ENCODE measurements around the gene SYF2. TPM values are rescaled to one million over a fixed set of nuclear protein-coding genes. Genes with fewer than 3 reads are reported as not detected.

Gene SYF2
- total RNA-seq, 4 donors from 2014 or later = 24.8 to 45.7 (median 30.9) TPM

DNA sequence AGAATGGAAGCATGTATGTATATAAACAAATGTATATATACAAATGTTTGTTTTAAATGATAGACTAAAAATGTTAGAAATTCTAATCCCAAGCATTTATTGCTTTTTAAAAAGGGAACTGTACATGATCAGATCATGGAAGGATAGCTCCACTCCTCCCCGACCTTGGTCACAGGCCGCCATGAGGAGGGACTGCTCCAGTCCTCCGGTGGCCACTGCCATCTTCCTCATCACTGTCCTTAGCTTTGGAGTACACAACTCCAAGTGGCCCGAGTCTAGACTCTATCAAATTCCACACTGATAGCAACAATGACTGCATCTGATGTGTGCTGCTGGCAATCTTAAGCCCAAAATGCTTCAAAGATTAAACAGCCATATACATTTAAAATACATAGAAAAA, 9.7 kb downstream of the SYF2 start:
- Histone ChIP-seq H3K4me3 (no peak overlapping the region), H3K4me1 (no peaks in the 10 kb centered on the region), H3K9me3 (no peaks in the 10 kb centered on the region), H3K27ac (no peak overlapping the region), H3K36me3 (peaks cover 0 to 71% (median 0%) of the 10 kb centered on the region in 3 donors), H3K27me3 (no peaks in the 10 kb centered on the region)
- DNase-seq = no peak
- TF ChIP-seq POLR2A (IDR thresholded peaks at IDR 0.05) = no peak
- TF ChIP-seq, protein P1, sequence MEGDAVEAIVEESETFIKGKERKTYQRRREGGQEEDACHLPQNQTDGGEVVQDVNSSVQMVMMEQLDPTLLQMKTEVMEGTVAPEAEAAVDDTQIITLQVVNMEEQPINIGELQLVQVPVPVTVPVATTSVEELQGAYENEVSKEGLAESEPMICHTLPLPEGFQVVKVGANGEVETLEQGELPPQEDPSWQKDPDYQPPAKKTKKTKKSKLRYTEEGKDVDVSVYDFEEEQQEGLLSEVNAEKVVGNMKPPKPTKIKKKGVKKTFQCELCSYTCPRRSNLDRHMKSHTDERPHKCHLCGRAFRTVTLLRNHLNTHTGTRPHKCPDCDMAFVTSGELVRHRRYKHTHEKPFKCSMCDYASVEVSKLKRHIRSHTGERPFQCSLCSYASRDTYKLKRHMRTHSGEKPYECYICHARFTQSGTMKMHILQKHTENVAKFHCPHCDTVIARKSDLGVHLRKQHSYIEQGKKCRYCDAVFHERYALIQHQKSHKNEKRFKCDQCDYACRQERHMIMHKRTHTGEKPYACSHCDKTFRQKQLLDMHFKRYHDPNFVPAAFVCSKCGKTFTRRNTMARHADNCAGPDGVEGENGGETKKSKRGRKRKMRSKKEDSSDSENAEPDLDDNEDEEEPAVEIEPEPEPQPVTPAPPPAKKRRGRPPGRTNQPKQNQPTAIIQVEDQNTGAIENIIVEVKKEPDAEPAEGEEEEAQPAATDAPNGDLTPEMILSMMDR (IDR thresholded peaks at IDR 0.05) = no peak

DNA sequence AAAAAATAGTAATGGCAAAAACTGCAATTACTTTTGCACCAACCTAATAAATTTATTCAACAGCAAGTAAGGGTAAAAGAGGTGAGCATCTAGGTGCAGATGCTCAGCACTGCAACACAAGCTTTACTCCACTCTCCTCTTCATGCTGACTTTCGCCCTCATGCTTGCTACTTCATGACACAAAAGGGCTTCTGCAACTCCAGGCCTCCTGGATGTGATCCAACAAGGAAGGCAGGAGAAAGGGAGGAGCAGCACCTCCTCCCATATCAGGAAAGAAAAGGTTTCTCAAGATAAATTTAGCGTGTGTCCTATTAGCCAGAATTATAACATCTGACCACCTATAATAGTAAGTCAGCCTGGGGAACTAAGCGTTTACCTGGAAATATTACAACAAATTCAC, 11.6 kb downstream of the SYF2 start:
- Histone ChIP-seq H3K27me3 (no peaks in the 10 kb centered on the region), H3K27ac (peak overlapping the region in 2 of 4 donors; percentile 16 to 60), H3K4me1 (no peaks in the 10 kb centered on the region), H3K36me3 (peaks cover 0 to 51% (median 0%) of the 10 kb centered on the region in 3 donors), H3K9me3 (no peaks in the 10 kb centered on the region), H3K4me3 (no peak overlapping the region)
- DNase-seq = peak in 1 of 3 donors; percentile 53
- TF ChIP-seq, protein P1 (IDR thresholded peaks at IDR 0.05) = no peak
- no peak for TF ChIP-seq POLR2A (IDR thresholded peaks at IDR 0.05)

DNA sequence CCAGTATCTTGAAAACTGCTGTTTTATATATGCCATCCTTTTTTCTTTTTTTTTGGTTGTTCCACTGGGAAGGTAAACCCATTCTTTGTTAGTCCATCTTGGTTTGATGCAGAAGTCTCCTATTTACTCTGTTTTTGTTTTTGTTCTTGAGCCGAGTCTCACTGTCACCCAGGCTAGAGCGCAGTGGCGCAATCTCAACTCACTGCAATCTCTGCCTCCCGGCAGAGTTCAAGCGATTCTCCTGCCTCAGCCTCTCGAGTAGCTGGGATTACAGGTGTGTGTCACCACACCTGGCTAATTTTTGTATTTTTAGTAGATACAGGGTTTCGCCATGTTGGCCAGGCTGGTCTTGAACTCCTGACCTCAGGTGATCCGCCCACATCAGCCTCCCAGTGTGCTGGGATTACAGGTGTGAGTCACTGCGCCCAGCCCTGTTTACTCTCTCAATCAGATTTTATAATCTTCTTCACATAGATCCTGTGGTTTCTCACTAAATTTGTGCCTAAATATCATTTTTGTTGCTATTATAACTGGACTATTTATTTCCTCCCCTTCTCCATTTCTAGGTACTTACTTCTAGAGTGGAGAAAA, 12.5 kb downstream of the SYF2 start:
- H3K4me3 ChIP-seq = no peak overlapping the region
- H3K36me3 ChIP-seq = peaks cover 0 to 42% (median 0%) of the 10 kb centered on the region in 3 donors
- H3K4me1 ChIP-seq = no peaks in the 10 kb centered on the region
- H3K9me3 ChIP-seq = no peaks in the 10 kb centered on the region
- no peak for TF ChIP-seq POLR2A (IDR thresholded peaks at IDR 0.05)
- TF ChIP-seq, protein P1 (IDR thresholded peaks at IDR 0.05) = no peak
- peak overlapping the region in 1 of 4 donors; percentile 18 for H3K27ac ChIP-seq
- H3K27me3 ChIP-seq = no peaks in the 10 kb centered on the region
- peak in 1 of 3 donors; percentile 45 for DNase-seq

DNA sequence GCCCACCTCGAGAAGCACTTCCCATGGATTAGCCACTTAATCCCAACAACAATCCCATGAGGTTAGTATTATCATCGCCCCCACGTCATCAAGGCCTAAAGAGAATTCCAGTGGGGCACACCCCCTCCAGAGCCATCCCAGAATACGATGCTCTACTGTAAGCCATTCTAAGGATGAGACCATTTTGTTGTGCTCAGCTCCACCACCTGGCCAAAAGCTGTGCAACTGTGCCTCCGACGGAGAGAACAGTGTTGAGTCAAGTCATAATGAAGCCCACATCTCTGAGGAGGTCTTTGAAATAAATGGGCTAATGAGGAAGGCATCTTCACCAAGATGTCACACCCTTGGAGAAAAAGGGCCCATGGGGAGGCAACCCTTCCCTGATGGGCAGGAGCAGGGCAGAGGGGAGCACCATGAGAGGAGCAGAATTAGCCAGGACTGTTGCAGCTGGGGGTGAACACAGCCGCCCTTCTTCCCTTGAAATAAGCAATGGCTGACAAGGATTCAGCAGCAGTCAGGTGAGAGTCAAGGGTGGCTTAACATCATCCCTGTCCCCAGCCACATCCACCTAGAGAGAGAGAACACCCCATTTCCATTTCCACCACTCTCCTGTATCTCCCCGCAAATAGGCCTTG, 14.6 kb downstream of the SYF2 start:
- H3K27ac ChIP-seq = no peak overlapping the region
- H3K27me3 ChIP-seq = no peaks in the 10 kb centered on the region
- H3K36me3 ChIP-seq = peaks cover 0 to 22% (median 0%) of the 10 kb centered on the region in 3 donors
- no peak overlapping the region for H3K4me3 ChIP-seq
- DNase-seq = peak in 1 of 3 donors; percentile 26
- TF ChIP-seq POLR2A (IDR thresholded peaks at IDR 0.05) = no peak
- TF ChIP-seq, protein P1 (IDR thresholded peaks at IDR 0.05) = no peak
- H3K4me1 ChIP-seq = no peaks in the 10 kb centered on the region
- H3K9me3 ChIP-seq = no peaks in the 10 kb centered on the region

DNA sequence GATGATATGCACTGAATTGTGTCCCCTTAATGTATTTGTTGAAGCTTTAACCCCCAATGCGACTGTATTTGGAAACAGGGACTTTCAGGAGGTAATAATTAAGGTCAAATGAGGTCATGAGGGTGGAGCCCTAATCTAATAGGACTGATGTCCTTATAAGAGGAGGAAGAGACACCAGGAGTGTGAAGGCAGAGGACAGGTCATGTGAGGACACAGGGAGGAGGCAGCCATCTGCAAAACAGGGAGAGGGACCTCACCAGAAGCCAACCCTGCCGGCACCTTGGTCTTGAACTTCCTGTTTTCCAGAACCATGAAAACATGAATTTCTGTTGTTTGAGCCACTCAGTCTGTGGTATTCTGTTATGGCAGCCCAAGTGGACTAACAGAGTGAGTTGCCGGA, 15.3 kb downstream of the SYF2 start:
- no peak overlapping the region for H3K4me3 ChIP-seq

More for the DNA sequence above, 15.3 kb downstream of the SYF2 start:
- Histone ChIP-seq H3K36me3 (peaks cover 0 to 15% (median 0%) of the 10 kb centered on the region in 3 donors), H3K27ac (no peak overlapping the region), H3K27me3 (no peaks in the 10 kb centered on the region), H3K4me1 (no peaks in the 10 kb centered on the region), H3K9me3 (no peaks in the 10 kb centered on the region)
- no peak for DNase-seq
- TF ChIP-seq, protein P1 (IDR thresholded peaks at IDR 0.05) = no peak
- TF ChIP-seq POLR2A (IDR thresholded peaks at IDR 0.05) = no peak

Data from Peyer's patch (tissue), 4 donors.